Kidney (tissue), 14 donors: ENCODE results near the gene MSI2. TPM values are rescaled to one million over a fixed set of nuclear protein-coding genes. Genes with fewer than 3 reads are reported as not detected.
A peak's percentile ranks its signal among the peaks of the same experiment; 100 is the strongest.

Experiments used
- DNase-seq, 5 donors: peaks; one replicate each; pipeline ENCODE4 v3.0.0-alpha.2; 2013 to 2020
- FAIRE-seq: peaks from 2 replicates; lab custom pipeline; 2012; peaks lifted over from hg19 to GRCh38; lab: Jason Lieb, UNC
- H3K27ac ChIP-seq, 2 donors: one replicate each; pipeline ENCODE4 v1.7.0; 2013; ENCODE audit warnings: low read depth in 2 of 2, low read length in 2 of 2, inconsistent platforms in 1 of 2
- H3K27me3 ChIP-seq: one replicate; pipeline ENCODE4 v1.7.1; 2013; ENCODE audit warnings: low read length, inconsistent platforms; ENCODE audit not compliant: control insufficient read depth, insufficient read depth
- H3K36me3 ChIP-seq, 3 donors: one replicate each; pipeline versions ENCODE4 v1.7.0 to v1.7.1; 2013; ENCODE audit warnings: low read length in 3 of 3, control low read depth in 1 of 3, inconsistent platforms in 1 of 3; ENCODE audit not compliant: insufficient read depth in 3 of 3, control insufficient read depth in 2 of 3
- H3K4me1 ChIP-seq, 3 donors: one replicate each; pipeline versions ENCODE4 v1.7.0 to v1.7.1; 2013; ENCODE audit warnings: low read length in 3 of 3, inconsistent platforms in 1 of 3, low read depth in 1 of 3; ENCODE audit not compliant: control insufficient read depth in 2 of 3, insufficient read depth in 2 of 3
- H3K4me3 ChIP-seq, 3 donors: one replicate each; pipeline versions ENCODE4 v1.7.0 to v1.8.1; 2013; ENCODE audit warnings: low read length in 3 of 3, control low read depth in 1 of 3, inconsistent platforms in 1 of 3
- H3K9ac ChIP-seq, 3 donors: one replicate each; pipeline versions ENCODE4 v1.7.0 to v1.7.1; 2013; ENCODE audit warnings: low read length in 3 of 3, control low read depth in 1 of 3, inconsistent platforms in 1 of 3
- H3K9me3 ChIP-seq, 3 donors: one replicate each; pipeline versions ENCODE4 v1.7.0 to v1.7.1; 2013; ENCODE audit warnings: low read length in 3 of 3, control low read depth in 1 of 3, inconsistent platforms in 1 of 3; ENCODE audit not compliant: control insufficient read depth in 2 of 3, insufficient read depth in 1 of 3
- intact Hi-C: fragments of 100-400 bp; cut with DNase I; formaldehyde crosslinking; loops from one replicate; pipeline ENCODE4 v1.11.1; 2022
- polyA plus RNA-seq: library from polyadenylated mRNA; stranded (reverse); fragments of 350-450 nt; fragmentation: Illumina TruSeq; extraction: RNeasy Lipid Tissue Mini Kit (QIAGEN cat#74804); gene quantifications from one replicate; pipeline ENCODE4 v1.2.3, GENCODE V29; 2014; ENCODE audit warnings: low read depth, low replicate concordance; ENCODE audit not compliant: insufficient read depth
- total RNA-seq: library from RNA; stranded (reverse); fragmentation: NEBNext Ultra II Directional; extraction: Animal tissue kit (Norgen Biotek cat#: 25700); gene quantifications from one replicate; pipeline ENCODE4 v1.2.1, GENCODE V29; 2021
- TF ChIP-seq, protein P1 (sequence below): IDR thresholded peaks from 3 replicates; pipeline ENCODE4 v1.5.1; 2012; ENCODE audit warnings: mild to moderate bottlenecking, moderate library complexity, borderline replicate concordance; ENCODE audit not compliant: insufficient read depth; ENCODE audit errors: extremely low read depth
- donor health status: control.
- donor health status: control.
- donor health status: control.
- donor health status: control.
- donor health status: control.
- donor health status: DM: yes; HTN: yes; CAD: no.
- donor health status: Normal renal cell carcinoma (clear cell type).

Gene MSI2
- total and polyA plus RNA-seq, 2 donors from 2014 or later, result 69.2 to 151 TPM

DNA sequence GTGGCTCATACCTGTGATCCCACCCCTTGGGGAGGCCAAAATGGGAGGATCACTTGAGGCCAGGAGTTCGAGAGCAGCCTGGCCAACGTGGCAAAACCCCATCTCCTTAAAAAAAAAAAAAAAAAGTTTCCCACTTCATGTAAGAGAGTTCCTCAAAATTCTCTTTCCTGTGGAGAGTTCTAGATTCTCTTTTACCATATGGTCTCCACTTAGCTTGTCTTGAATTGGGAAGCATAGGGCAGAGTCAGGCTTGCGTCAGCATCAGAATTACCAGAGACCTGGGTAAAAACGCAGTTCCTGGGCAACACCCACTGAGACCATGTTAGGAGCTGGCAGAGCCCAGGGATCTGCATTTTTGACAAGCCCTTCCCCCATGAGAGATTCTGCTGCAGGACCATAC is 330.4 kb downstream of the MSI2 start:
- intact Hi-C loops, result no loop called here
- DNase-seq, result peak in 1 of 5 donors; percentile 13
- no peak overlapping the region for H3K9ac ChIP-seq
- peaks cover 0 to 5% (median 3%) of the 10 kb centered on the region in 3 donors for H3K4me1 ChIP-seq
- H3K9me3 ChIP-seq, result no peaks in the 10 kb centered on the region
- TF ChIP-seq, protein P1, sequence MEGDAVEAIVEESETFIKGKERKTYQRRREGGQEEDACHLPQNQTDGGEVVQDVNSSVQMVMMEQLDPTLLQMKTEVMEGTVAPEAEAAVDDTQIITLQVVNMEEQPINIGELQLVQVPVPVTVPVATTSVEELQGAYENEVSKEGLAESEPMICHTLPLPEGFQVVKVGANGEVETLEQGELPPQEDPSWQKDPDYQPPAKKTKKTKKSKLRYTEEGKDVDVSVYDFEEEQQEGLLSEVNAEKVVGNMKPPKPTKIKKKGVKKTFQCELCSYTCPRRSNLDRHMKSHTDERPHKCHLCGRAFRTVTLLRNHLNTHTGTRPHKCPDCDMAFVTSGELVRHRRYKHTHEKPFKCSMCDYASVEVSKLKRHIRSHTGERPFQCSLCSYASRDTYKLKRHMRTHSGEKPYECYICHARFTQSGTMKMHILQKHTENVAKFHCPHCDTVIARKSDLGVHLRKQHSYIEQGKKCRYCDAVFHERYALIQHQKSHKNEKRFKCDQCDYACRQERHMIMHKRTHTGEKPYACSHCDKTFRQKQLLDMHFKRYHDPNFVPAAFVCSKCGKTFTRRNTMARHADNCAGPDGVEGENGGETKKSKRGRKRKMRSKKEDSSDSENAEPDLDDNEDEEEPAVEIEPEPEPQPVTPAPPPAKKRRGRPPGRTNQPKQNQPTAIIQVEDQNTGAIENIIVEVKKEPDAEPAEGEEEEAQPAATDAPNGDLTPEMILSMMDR, result no peak
- no peak overlapping the region for H3K27ac ChIP-seq
- no peak overlapping the region for H3K4me3 ChIP-seq
- FAIRE-seq, result no peak
- no peaks in the 10 kb centered on the region for H3K27me3 ChIP-seq
- H3K36me3 ChIP-seq, result no peaks in the 10 kb centered on the region

DNA sequence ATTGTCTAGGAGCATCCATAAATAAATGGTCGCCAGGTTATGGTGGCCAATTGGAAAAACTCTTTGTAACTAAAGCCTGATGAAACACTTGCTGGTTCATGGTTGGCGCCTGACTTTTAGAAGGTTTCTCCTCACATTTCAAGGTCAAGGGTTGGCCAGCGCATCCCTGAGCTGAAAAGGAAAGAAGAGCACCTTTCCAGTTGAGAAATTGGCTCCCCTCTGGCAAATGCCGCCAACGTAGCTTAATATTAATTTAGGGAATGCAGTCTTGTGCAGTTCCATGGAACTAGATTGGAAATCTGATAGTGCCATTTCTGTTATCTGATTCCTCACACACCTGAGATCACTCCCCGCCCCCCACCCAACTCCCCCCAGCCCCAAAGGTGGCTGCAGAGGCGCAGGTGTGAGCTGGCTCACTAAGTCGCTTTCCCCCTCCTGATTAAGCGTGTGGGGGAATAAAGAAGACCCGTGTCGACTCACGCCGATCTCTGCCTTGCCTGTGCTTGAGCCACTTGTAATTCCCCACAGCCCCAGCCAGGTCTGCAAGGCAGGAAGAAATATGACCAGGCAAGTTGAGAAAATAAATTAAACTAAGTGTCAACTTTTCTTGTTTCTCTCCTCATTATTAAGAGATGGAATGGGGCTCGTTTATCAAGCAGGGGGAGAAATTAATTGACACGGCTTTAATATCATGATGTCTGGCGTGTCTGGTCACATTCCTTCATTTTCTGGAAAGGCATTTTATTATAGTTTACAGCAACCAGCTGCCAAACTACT is 331.1 kb downstream of the MSI2 start:
- Histone ChIP-seq H3K9me3 (no peaks in the 10 kb centered on the region), H3K27me3 (no peaks in the 10 kb centered on the region), H3K27ac (peak overlapping the region in 1 of 2 donors; percentile 11), H3K4me3 (no peak overlapping the region), H3K36me3 (no peaks in the 10 kb centered on the region), H3K9ac (no peak overlapping the region), H3K4me1 (peaks cover 0 to 5% (median 3%) of the 10 kb centered on the region in 3 donors)
- intact Hi-C loops, result no loop called here
- TF ChIP-seq, protein P1, result no peak
- FAIRE-seq (no peak), DNase-seq (peak; percentile 23 to 61 (median 52))

DNA sequence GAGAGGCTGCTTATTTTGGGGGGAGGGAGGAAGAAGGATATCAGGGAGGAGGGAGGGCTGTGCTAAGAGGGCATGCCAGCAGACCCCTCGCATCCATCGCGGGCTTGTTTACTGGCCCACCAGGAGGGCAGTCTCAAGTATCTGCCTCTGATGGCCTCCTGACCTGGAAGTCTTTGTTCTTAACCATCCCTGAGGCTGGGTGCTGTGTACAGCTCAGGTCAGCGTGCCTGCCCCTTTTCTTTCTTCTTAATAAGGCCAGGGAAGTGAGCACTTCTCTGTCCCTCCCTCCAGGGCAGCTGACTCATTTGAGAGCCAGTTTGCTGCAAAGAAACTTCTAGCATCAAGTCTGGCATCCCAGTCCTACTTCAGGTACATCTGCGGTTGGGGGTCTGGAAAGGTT is 331.8 kb downstream of the MSI2 start:
- DNase-seq (no peak), FAIRE-seq (no peak)

More for the DNA sequence above, 331.8 kb downstream of the MSI2 start:
- H3K27me3 ChIP-seq, result no peaks in the 10 kb centered on the region
- no peak overlapping the region for H3K9ac ChIP-seq
- peak overlapping the region in 1 of 2 donors; percentile 19 for H3K27ac ChIP-seq
- no peak overlapping the region for H3K4me3 ChIP-seq
- intact Hi-C loops, result no loop called here
- TF ChIP-seq, protein P1, result no peak
- H3K4me1 ChIP-seq, result peaks cover 0 to 5% (median 3%) of the 10 kb centered on the region in 3 donors
- no peaks in the 10 kb centered on the region for H3K9me3 ChIP-seq
- H3K36me3 ChIP-seq, result no peaks in the 10 kb centered on the region
